ENCODE measurements around the gene ARID5A. TPM values are rescaled to one million over a fixed set of nuclear protein-coding genes. Genes with fewer than 3 reads are reported as not detected.

Gene ARID5A
- total RNA-seq, 2 donors from 2014 or later, result 152 to 231 TPM

- no peaks in the 10 kb centered on the region for H3K27me3 ChIP-seq (replicated peaks; ENCODE audit: insufficient read depth)
- TF ChIP-seq CTCF (IDR thresholded peaks at IDR 0.05), result no peak
- H3K36me3 ChIP-seq, result no peaks in the 10 kb centered on the region
- peak; percentile 81 for DNase-seq (ENCODE audit: low spot score)
- peak; percentile 41 for ATAC-seq (ENCODE audit: insufficient number of reproducible peaks, low FRiP score, low read depth)
- H3K4me1 ChIP-seq (ENCODE audit: control insufficient read depth in 1 of 2, low read depth in 2 of 2), result peaks cover 45 to 61% of the 10 kb centered on the region in 2 donors
- H3K9me3 ChIP-seq, result no peaks in the 10 kb centered on the region
- peak overlapping the region; percentile 77 for H3K4me3 ChIP-seq
- H3K27ac ChIP-seq, result peak overlapping the region; percentile 94 to 98
These were observed 8.4 kb upstream of the ARID5A start for GRCh38 chr2:96528006-96528699.

- no peaks in the 10 kb centered on the region for H3K36me3 ChIP-seq
- H3K4me3 ChIP-seq, result peak overlapping the region; percentile 77
- H3K27me3 ChIP-seq (replicated peaks; ENCODE audit: insufficient read depth), result no peaks in the 10 kb centered on the region
- TF ChIP-seq CTCF (IDR thresholded peaks at IDR 0.05), result peak; percentile 21
- H3K4me1 ChIP-seq (ENCODE audit: control insufficient read depth in 1 of 2, low read depth in 2 of 2), result peaks cover 47 to 65% of the 10 kb centered on the region in 2 donors
- peak; percentile 69 for DNase-seq (ENCODE audit: low spot score)
- H3K27ac ChIP-seq, result peak overlapping the region; percentile 94 to 98
- no peaks in the 10 kb centered on the region for H3K9me3 ChIP-seq
- peak; percentile 0 for ATAC-seq (ENCODE audit: insufficient number of reproducible peaks, low FRiP score, low read depth)
These were observed 7.7 kb upstream of the ARID5A start for GRCh38 chr2:96528700-96529375.

- H3K36me3 ChIP-seq, result no peaks in the 10 kb centered on the region
- DNase-seq (ENCODE audit: low spot score), result no peak
- H3K27me3 ChIP-seq (replicated peaks; ENCODE audit: insufficient read depth), result no peaks in the 10 kb centered on the region
- no peaks in the 10 kb centered on the region for H3K9me3 ChIP-seq
- ATAC-seq (ENCODE audit: insufficient number of reproducible peaks, low FRiP score, low read depth), result no peak
- TF ChIP-seq CTCF (IDR thresholded peaks at IDR 0.05), result no peak
- H3K4me3 ChIP-seq, result peak overlapping the region; percentile 77
- peaks cover 54 to 72% of the 10 kb centered on the region in 2 donors for H3K4me1 ChIP-seq (ENCODE audit: control insufficient read depth in 1 of 2, low read depth in 2 of 2)
- peak overlapping the region; percentile 94 to 98 for H3K27ac ChIP-seq
These were observed 7.0 kb upstream of the ARID5A start for GRCh38 chr2:96529376-96530143.

GRCh38 chr2:96530144-96530430 is 6.5 kb upstream of the ARID5A start:
- TF ChIP-seq CTCF (IDR thresholded peaks at IDR 0.05), result no peak
- H3K4me3 ChIP-seq, result no peak overlapping the region
- peaks cover 59 to 77% of the 10 kb centered on the region in 2 donors for H3K4me1 ChIP-seq (ENCODE audit: control insufficient read depth in 1 of 2, low read depth in 2 of 2)
- H3K27ac ChIP-seq, result peak overlapping the region; percentile 94 to 98
- no peaks in the 10 kb centered on the region for H3K27me3 ChIP-seq (replicated peaks; ENCODE audit: insufficient read depth)
- no peak for ATAC-seq (ENCODE audit: insufficient number of reproducible peaks, low FRiP score, low read depth)
- no peak for DNase-seq (ENCODE audit: low spot score)
- no peaks in the 10 kb centered on the region for H3K36me3 ChIP-seq
- no peaks in the 10 kb centered on the region for H3K9me3 ChIP-seq

Data from thoracic aorta (tissue), 2 donors.